Fibroblast of lung (primary cell): ENCODE results near the gene EIF3J.

ENCODE experiments used
- CTCF ChIP-seq, 2 donors: IDR thresholded peaks in 1 of 2; conservative IDR thresholded peaks in 1 of 2; 1 replicate in 1 of 2; 2 replicates in 1 of 2; pipeline ENCODE4 v1.5.1; 2011 to 2012; ENCODE audit warnings: low read length in 2 of 2, control low read depth in 1 of 2, inconsistent platforms in 1 of 2, low read depth in 1 of 2, mild to moderate bottlenecking in 1 of 2
- EZH2 ChIP-seq: IDR thresholded peaks from 2 replicates; pipeline ENCODE4 v1.5.1; 2012; ENCODE audit warnings: low read length, control low read depth, mild to moderate bottlenecking; ENCODE audit errors: missing control alignments

- no peak for TF ChIP-seq CTCF (conservative IDR thresholded peaks at IDR 0.05 in 1 of 2, IDR thresholded peaks at IDR 0.05 in 1 of 2; ENCODE audit: low read depth in 1 of 2, low read length in 2 of 2)
- TF ChIP-seq EZH2 = no peak
Measured at GRCh38 chr15:44537735-44538240, 841 bp downstream of the EIF3J start.
